ENCODE results near the gene SMG1. TPM values are rescaled to one million over a fixed set of nuclear protein-coding genes. Genes with fewer than 3 reads are reported as not detected.

SMG1 gene
- total RNA-seq, 4 donors from 2014 or later = 55.3 to 142 (median 88.9) TPM

GRCh38 chr16:18941471-18941870 is 15.3 kb upstream of the SMG1 start:
- H3K36me3 ChIP-seq = no peaks in the 10 kb centered on the region

GRCh38 chr16:18938986-18939385 is 12.8 kb upstream of the SMG1 start:
- H3K9me3 ChIP-seq = no peaks in the 10 kb centered on the region
- H3K4me3 ChIP-seq = no peak overlapping the region
- no peaks in the 10 kb centered on the region for H3K36me3 ChIP-seq
- no peaks in the 10 kb centered on the region for H3K4me1 ChIP-seq
- no peak for DNase-seq
- H3K27me3 ChIP-seq = no peaks in the 10 kb centered on the region
- H3K27ac ChIP-seq = no peak overlapping the region
- TF ChIP-seq CTCF (IDR thresholded peaks at IDR 0.05) (no peak), POLR2A (IDR thresholded peaks at IDR 0.05) (no peak)
- intact Hi-C loops (cut with DNase I; ENCODE audit: low total_unique reads) = no loop called here

More at GRCh38 chr16:18941471-18941870, 15.3 kb upstream of the SMG1 start:
- H3K9me3 ChIP-seq = no peaks in the 10 kb centered on the region
- no peaks in the 10 kb centered on the region for H3K4me1 ChIP-seq
- intact Hi-C loops (cut with DNase I; ENCODE audit: low total_unique reads) = no loop called here
- no peak for DNase-seq
- TF ChIP-seq CTCF (IDR thresholded peaks at IDR 0.05) = no peak
- H3K27ac ChIP-seq = no peak overlapping the region
- H3K27me3 ChIP-seq = no peaks in the 10 kb centered on the region
- no peak overlapping the region for H3K4me3 ChIP-seq

GRCh38 chr16:18937390-18937789 is 11.2 kb upstream of the SMG1 start:
- Histone ChIP-seq H3K4me1 (no peaks in the 10 kb centered on the region), H3K9me3 (no peaks in the 10 kb centered on the region), H3K4me3 (no peak overlapping the region), H3K36me3 (no peaks in the 10 kb centered on the region), H3K27ac (no peak overlapping the region), H3K27me3 (no peaks in the 10 kb centered on the region)
- no peak for DNase-seq
- intact Hi-C loops (cut with DNase I; ENCODE audit: low total_unique reads) = no loop called here
- TF ChIP-seq POLR2A (IDR thresholded peaks at IDR 0.05) (no peak), CTCF (IDR thresholded peaks at IDR 0.05) (no peak)

- H3K27me3 ChIP-seq = no peaks in the 10 kb centered on the region
- no peak overlapping the region for H3K27ac ChIP-seq
- no peaks in the 10 kb centered on the region for H3K36me3 ChIP-seq
- no peaks in the 10 kb centered on the region for H3K9me3 ChIP-seq
- no peak overlapping the region for H3K4me3 ChIP-seq
- TF ChIP-seq POLR2A (IDR thresholded peaks at IDR 0.05) = no peak
- TF ChIP-seq CTCF (IDR thresholded peaks at IDR 0.05) = no peak
- DNase-seq = no peak
- no peaks in the 10 kb centered on the region for H3K4me1 ChIP-seq
- intact Hi-C loops (cut with DNase I; ENCODE audit: low total_unique reads) = no loop called here
Measured at GRCh38 chr16:18936727-18937340, 10.6 kb upstream of the SMG1 start.

GRCh38 chr16:18933501-18933900 is 7.3 kb upstream of the SMG1 start:
- no peak overlapping the region for H3K27ac ChIP-seq
- H3K4me3 ChIP-seq = no peak overlapping the region
- no peak for DNase-seq
- no peaks in the 10 kb centered on the region for H3K4me1 ChIP-seq
- no peaks in the 10 kb centered on the region for H3K36me3 ChIP-seq
- no peaks in the 10 kb centered on the region for H3K27me3 ChIP-seq
- H3K9me3 ChIP-seq = no peaks in the 10 kb centered on the region
- intact Hi-C loops (cut with DNase I; ENCODE audit: low total_unique reads) = no loop called here
- TF ChIP-seq POLR2A (IDR thresholded peaks at IDR 0.05) (no peak), CTCF (IDR thresholded peaks at IDR 0.05) (no peak)

All from uterus (tissue), 4 donors.